Left kidney (tissue), 2 donors: ENCODE results near the gene PPP1R13B. TPM values are rescaled to one million over a fixed set of nuclear protein-coding genes. Genes with fewer than 3 reads are reported as not detected.
"Not testable (repeated sequence)": the region's sequence is repeated elsewhere in the genome, so short reads cannot be mapped to it uniquely, and the experiment has no call there.

Experiments used
- DNase-seq: peaks from one replicate; pipeline ENCODE4 v3.0.0-alpha.2; 2013
- polyA plus RNA-seq: library from polyadenylated mRNA; unstranded; fragments of 120-200 nt; gene quantifications from one replicate; pipeline ENCODE4 v1.2.1, GENCODE V29; 2013; ENCODE audit not compliant: insufficient read length

The PPP1R13B gene
- polyA plus RNA-seq, 1 donor, result 44.3 TPM

DNA sequence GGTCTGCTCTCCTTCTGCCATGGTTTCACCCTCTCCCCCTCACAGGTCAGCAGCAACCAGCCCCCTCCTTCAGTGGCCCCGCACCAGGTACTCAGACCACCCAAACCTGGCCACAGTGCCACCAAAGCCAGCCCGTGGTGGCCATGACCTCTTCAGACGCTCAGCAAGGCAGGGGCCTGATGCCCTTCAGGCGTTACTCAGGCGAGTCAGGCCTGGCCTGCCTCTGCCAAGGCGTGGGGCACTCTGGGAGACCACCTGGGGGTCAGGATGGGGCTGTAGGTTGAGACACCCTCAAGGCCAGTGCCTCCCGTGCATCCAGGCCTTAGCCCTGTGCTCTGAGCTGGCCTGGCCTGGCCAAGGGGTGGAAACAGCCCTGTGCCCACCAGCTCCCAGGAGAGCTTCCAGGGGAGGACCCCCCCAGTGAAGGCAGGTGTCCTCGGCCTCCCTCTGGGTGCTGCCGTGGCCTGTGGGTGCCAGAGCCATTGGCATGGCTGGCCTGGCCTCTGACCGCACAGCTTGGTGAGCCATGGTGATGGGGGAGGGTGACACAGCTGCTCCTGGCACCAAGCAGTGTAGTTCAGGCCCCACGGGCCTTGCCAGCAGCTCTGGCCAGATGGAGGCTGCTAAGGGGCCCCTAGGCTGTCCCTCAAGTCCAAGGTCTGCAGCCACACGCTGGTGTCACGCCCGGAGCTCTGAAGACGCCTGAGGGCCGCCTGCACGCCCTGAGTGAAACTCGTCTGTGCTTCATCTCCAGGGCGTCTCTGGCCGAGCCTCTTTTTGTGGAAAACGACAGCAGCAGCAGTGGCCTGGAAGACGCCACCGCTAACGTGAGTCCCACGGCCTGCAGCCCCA lies 147.2 kb downstream of the PPP1R13B start:
- no peak for DNase-seq

DNA sequence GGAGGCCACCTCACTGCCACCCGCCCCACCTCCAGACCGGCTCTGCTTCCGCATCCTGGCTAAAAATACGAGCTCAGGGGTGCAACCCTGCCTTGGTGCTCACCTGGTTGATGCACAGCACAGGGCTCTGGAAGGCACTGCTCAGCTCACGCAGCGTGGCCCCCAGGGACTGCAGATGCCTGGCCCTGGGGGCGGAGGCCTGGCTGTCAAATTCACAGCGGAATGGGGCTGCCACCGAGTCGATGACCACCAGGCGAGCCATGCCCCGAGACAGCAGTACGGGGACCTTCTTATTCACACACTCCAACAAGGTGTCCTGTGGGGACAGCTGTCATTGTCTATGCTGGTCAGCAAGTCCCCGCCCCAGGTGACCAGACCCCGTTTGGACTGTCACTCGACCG lies 148.1 kb downstream of the PPP1R13B start:
- DNase-seq, result no peak

DNA sequence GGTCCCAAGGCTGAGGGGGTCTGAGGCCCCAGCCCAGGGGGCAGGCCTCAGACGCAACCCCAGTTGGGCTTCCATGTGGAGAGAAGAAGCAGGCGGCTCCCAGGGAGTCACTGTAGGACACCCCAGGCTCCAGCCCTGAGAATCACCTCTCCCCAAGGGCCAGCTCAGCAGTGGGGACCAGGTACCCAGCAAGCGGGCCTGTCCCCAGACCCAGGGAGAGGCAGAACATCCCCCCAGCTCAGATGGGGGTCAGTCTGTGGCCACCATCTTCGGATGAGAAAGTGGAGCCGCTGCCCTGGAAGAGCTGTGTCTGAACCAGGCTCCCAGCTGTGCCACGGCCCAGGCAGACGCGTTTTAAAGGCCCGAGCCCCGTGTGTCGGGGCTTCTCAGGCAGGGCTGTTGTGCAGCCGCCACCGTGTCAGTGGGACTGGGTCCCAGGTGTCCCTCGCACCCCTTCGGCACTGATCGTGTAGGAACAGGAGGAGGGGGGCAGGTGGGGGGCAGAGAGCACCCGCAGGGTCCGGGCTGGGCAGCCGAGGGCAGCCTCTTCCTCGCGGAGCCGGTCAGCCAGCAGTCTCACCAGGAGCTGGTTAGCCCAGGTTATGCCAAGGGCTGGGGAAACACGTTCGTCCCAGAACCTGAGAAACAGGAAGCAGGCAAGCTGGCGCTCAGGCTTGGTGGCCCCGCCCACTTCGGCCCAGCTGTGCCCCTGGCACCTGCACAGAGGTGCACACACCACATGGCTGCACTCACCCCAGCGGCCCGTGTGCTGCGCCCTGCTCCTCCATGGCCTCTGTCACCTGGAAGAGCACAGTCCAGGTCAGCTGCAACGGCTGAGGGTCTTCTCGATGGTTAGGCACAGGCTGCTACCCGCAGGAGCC lies 148.8 kb downstream of the PPP1R13B start:
- DNase-seq, result no peak

DNA sequence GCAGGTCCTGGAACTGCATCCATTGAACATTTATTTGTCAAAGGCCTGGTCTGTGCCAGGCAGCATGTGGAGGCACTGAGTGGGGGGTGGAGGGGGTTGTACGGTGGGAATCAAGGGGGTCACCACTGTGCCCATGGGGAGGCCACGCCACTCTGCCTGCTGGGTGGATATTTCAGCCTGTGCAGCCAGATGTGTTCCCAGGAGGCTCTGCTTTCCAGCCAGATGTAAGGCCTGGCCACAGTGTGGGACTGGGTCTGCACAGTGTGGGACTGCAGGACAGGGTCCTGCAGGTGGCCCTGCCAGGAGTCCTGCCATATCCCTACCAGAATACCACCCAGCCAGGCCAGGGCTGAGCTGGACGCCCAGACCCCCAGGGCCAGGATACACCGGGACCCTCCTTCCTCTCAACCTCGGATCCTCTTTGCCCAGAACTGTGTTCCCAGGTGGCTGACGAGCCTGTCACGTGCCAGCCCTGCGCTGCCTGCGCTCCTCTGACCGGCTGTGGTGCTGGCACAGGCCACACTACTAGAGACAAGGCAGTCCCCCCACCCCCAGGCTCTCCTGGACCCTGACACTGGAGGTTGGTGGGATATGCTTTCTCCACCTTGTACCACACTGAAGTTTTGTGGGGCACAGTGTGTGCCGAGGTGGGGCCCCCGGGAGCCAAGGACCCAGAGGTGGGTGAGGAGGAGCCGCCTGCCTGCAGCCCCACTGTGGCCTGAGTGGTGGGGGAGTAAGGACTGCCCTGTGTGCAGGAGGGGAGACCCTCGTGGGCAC lies 149.6 kb downstream of the PPP1R13B start:
- no peak for DNase-seq

DNA sequence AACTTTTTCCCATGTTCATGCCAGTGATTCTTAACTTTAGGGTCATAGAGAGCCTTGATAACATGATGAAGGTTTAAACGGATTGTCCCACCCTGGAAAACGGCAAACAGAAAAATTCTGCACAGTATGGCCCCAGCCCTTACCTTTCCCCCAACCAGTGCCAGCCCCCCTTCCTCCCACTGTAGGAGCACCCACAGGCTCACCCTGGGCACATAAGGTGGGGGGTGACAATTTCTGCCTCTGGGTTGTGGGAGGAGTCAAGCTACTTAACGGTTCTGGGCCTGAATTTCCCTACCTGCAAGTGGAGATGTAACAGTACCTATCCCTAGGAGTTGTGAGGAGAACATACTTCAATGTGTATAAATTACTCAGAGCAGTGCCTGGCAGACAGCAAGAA lies 150.2 kb downstream of the PPP1R13B start:
- DNase-seq, result no peak

DNA sequence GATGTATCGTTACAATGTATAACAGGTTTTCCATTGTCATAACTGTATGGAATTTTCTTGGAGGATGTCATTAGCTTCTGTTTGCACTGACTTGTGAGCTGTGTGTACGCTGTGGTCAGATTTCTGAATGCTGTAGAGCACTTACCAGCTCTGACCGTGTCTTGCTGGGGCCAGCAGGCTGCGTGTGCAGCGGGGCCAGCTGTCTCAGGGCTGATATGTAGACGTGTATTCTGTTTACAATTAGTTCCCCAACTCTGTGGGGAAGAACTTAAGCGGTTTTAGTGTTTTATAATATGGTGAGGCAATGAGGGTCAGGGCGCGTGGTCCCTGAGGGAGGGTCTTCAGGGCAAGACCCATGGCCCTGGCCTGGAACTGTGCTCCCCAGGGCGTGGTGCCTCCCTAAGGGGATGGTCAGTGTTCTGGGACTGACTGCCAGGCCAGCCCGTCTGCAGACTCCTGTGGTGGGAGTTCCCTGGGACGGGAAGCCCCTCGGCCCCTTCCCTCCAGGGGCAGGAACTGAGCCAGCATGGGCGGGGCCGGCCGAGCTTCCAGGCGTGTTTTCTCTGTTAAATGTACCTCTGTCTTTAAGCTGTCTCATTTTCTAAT lies 150.8 kb downstream of the PPP1R13B start:
- peak; percentile 29 for DNase-seq

DNA sequence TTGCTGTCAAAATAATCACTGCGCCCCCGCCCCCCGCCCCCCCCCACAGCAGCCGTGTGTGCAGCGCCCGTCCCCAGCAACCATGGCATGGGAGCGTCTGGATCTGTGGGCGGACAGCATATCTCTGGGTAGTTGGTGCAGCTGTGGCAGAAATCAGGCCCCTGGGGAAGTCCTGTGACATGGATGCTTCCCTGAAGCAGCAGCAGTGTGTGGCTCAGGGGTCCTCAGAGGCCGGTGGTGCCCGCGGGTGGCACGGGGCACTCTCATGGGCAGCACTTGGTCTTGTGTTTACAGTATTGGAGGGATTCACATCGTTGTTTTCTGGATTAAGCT lies 151.3 kb downstream of the PPP1R13B start:
- no peak for DNase-seq

DNA sequence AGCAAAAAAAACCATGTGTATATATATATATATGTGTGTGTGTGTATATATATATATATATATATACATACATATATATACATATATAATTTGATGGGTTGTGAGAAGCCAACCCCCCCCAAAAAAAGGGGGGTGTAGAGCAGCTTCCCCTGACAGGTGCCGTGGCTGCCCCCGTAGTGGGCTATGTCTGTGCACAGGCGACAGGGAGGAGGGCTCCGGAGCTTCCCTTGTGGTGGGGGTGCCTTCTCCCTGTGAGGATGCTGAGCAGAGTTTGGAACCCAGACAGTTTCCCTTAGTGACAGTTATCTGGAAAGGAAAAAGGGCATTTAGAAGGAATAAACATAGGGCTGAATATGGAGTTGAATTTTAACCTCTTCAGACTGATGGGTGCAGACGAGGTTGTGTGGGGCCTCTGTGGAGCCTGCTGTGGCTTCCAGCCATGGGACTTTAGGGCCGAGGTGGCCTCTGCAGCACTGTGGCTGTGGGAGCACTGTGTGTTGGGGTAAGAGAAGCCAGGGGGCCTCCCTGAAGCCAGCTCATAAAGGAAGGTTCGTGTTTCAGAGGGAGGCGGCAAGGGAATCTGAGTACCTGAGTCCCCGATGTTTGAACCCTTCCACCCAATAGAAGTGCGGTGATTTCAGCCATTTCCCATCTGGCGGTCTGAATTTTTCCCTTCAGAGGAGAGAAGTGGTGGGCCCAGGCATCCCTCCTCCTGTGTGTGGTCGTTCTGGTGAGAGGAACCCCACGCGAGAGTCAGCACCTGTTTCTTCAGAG lies 151.9 kb downstream of the PPP1R13B start:
- DNase-seq, result no peak

DNA sequence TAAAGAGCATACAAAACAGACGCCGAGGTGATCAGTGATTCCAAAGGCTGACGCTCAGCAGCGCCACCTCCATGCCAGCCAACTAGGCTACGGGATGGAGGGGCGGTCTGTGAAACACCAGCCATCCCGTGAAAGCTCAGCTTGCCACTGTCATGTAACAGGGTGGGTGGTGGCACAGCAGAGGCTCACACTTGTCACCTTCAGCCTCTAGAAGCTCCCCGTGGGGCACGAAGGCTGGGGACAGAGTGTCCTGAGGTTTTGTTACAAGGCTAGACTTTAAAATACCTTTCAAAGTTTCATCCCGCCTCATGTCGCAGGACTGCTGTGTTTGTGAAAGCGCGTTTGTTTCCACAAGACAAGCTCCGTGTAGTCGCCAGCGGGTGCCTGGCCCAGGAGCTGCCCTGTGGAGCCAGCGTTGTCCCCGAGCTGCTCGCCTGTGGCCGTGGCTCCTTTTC lies 152.8 kb downstream of the PPP1R13B start:
- no peak for DNase-seq

DNA sequence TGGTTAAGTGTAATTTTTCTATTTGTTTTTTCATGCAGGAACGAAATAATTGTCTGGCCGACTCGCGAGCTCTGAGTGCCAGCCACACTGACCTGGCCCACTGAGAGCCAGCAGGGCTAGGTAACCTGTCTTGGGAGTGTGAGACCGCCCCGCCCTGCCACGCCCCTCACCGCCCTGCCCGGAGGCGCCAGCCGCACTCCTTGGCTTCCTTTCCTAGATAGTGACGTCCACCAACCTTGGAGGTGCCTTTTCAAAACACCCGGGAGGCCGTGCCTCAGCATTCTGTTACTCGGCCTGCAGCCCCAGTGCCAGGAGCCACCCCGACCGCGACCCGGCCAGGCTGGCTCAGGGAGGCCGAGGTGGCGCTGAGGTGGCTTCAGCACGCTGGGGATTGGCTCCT lies 153.9 kb downstream of the PPP1R13B start:
- DNase-seq, result no peak

DNA sequence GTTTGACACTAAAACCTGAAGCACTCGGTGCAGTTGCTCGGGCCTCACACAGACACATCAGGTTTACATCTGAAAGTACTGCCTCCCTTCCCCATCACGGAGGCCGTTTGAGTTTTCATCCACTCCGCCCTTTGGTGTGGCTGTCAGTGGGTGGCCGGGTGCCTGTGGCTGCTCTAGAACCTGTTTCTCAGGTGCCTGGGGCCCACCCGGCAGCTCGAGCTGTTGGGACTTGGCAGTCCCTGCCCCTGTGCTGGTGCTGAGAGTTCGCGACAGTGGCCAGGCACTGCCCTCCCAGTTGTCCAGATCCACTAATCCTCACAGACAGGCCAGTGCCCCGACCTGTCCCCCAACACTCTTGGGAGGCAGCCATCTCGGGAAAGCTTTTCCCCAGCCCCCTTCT lies 154.5 kb downstream of the PPP1R13B start:
- no peak for DNase-seq

DNA sequence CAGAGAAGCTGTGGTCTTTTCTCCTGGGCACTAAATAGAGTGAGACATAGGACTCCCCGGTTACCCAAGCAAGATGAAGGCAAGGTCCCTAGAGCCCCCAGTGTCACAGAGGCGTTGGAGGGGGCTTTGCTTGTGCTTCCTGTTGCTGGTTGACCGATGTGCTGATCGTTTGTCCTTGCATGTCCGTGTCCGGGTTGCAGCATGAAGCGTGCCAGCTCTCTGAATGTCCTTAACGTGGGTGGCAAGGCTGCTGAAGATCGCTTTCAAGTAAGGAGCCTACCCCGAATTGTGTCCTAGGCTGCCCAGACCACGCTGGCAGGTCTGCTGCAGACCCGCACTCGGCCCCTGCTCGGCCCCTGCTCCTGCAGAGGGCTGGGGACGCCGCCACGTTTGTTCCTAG lies 155.2 kb downstream of the PPP1R13B start:
- DNase-seq, result no peak

DNA sequence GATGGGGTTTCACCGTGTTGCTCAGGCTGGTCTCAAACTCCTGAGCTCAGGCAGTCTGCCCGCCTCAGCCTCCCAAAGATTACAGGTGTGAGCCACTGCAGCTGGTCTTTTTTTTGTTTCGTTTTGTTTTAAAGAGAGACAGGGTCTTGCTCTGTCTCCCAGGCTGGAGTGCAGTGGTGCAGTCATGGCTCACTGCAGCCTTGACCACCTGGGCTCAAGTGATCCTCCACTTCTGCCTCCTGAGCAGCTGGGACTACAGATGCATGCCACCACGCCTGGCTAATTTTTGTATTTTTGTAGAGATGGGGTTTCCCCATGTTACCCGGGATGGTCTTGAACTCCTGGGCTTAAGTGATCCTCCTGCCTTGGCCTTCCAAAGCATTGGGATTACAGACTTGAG lies 155.7 kb downstream of the PPP1R13B start:
- DNase-seq, result not testable (repeated sequence)

DNA sequence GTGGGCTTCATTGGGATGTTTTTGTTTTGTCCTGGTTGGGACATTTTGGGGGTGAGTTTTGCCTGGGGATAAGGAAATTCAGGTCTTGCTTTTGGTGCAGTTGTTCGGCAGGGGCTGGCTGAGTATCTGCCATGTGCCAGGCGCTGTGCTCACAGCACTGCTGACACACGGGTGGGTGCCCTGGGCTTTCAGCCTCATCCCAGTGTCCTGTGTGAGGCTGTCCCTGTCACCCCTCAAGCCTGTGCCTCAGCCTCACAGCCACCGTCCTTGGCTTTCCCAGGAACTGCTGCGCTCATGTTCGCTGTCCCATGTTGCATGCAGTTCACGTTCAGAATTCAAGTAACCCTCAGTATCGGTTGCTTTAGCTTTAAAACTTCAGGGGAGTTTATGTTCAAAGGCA lies 157.0 kb downstream of the PPP1R13B start:
- DNase-seq, result no peak

DNA sequence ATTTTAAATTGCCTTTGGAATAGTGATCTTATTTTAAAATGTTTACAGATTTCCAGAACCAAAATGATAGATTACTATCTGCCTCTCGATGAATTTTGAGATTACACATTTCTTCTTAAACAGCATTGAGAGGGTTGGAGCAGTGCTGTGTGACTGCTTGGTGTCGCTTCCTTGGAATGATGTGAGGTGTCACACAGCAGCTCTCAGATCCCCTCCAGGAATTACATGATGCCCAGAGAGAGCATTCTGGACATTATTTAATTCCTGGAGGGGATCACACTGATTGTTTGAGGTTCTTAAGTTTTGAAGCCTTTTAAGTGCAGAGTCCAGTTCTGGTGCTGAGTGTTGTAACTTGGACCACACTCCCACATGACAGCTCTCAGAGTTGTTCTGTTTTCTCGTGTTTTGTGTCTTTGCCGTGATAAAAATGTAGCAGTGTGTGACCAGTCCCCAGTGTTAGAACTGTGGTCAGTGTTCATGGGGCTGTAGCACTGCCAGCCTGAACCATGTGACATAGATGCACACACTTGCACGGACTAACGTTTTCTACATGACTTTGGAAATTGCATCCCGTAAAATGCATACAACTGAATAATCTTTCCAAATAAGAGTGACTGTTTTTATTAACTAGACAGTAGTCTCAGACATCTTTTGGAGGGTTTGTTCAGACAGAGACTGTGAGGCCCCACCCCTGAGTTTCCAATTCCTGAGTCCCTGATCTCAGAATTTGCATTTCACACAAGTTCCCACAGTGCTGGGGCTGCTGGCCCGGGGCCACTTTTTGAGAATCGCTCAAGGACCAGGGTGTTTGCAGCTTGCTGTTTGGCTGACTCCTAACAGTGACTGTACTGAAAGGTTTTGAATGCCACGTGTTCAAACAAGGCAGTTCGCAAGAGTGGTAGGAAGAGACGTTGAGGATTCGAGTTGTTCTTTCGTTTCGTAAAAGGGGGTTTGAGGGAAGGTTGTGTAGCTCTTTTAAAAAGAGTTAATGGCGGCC lies 158.2 kb downstream of the PPP1R13B start:
- DNase-seq, result no peak

DNA sequence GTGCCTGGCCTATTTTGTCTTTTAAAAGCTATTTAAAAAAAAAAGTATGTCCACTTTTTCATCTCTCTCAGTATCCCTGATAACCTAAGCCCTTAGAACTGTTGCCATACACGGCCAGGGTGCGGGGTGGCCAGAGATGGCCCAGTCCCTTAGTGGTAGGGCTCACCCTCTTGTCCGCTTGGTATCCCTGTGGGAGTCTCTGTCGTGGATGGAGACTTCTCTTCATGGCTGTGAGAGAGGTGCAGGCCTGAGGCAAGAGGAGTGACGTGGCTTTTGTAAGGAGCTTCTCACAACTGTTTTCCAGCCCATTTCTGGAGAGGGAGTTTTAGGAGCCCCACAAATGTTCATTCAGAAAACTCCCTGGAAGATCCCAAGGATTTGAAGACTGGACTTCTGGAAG lies 158.9 kb downstream of the PPP1R13B start:
- DNase-seq, result no peak

DNA sequence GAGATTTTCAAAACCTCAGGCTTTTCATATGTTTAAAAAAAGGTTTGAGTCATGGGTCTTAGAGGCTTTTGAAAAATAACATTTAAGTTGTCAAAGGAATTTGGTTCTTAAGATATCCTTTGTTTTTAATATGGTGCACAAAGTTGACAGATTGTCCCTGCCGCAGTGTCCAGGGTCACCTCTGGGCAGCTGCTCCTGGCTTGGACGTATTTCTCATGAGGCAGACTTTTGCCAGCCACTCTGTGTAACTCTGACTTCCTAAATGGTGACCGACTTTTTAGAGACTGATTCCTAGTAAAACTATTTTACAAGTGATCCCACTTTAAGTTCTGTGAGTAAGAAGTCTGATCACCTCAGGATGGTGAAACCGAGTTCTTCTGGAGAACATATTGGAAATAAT lies 159.7 kb downstream of the PPP1R13B start:
- no peak for DNase-seq

DNA sequence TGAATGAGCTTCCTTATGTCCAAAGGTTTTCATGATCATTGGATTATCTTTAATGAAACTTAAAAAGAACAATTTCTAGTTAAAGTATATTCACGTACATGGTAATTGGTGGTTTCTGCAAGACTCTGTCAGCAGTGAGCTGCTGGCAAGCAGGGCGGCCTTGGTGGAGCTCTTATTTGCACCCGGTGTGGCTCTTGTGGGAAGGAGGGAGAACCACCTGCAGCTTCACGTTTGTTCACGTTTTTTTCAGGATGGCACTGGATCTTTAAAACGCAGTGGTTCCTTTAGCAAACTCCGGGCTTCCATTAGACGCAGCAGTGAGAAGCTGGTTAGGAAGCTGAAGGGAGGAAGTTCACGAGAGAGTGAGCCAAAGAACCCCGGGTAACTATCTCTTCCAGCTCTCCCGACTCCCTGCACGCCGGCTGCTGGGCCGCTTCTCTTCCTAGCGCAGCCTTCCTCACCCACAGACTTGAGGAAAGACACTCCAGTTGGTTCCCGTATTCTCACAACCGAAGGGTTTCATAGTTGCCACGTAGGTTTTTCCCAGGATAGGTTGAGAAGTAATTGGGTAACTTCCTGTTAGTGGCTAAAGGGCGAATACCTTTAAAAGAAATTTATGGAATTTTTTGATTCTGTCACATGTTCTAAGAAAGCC lies 160.4 kb downstream of the PPP1R13B start:
- no peak for DNase-seq
